Esophagus (tissue), 2 donors: ENCODE data around the gene MAGT1. TPM values are rescaled to one million over a fixed set of nuclear protein-coding genes. Genes with fewer than 3 reads are reported as not detected.
"Not testable (repeated sequence)": the region's sequence is repeated elsewhere in the genome, so short reads cannot be mapped to it uniquely, and the experiment has no call there.

Experiments
- H3K27ac ChIP-seq, 2 donors: one replicate each; pipeline ENCODE4 v1.5.1; 2013; ENCODE audit warnings: low read depth in 2 of 2, mild to moderate bottlenecking in 2 of 2, inconsistent platforms in 1 of 2, low read length in 1 of 2, moderate library complexity in 1 of 2
- H3K27me3 ChIP-seq, 2 donors: one replicate each; pipeline ENCODE4 v1.6.1; 2013; ENCODE audit warnings: low read length in 2 of 2, control low read depth in 1 of 2, mild to moderate bottlenecking in 1 of 2; ENCODE audit not compliant: insufficient read depth in 2 of 2, control insufficient read depth in 1 of 2
- H3K36me3 ChIP-seq, 2 donors: one replicate each; pipeline ENCODE4 v1.6.1; 2013; ENCODE audit warnings: low read length in 1 of 2; ENCODE audit not compliant: control insufficient read depth in 2 of 2, insufficient read depth in 2 of 2
- H3K4me1 ChIP-seq, 2 donors: one replicate each; pipeline ENCODE4 v1.6.1; 2013; ENCODE audit warnings: low read length in 1 of 2; ENCODE audit not compliant: control insufficient read depth in 2 of 2, insufficient read depth in 2 of 2
- H3K4me3 ChIP-seq, 2 donors: one replicate each; pipeline ENCODE4 v1.5.1; 2013; ENCODE audit warnings: low read length in 2 of 2, mild to moderate bottlenecking in 2 of 2, low read depth in 1 of 2, moderate library complexity in 1 of 2
- H3K9me3 ChIP-seq, 2 donors: one replicate each; pipeline ENCODE4 v1.6.1; 2013; ENCODE audit warnings: mild to moderate bottlenecking in 2 of 2, low read depth in 1 of 2, low read length in 1 of 2, moderate library complexity in 1 of 2; ENCODE audit not compliant: control insufficient read depth in 2 of 2, insufficient read depth in 1 of 2
- WGBS, 2 donors: extraction: QIAGEN DNeasy Blood & Tissue Kit; methylation state at CpG; one replicate each; pipeline ENCODE4 v1.1.7; 2013; 5-methylcytosine and 5-hydroxymethylcytosine counted together
- polyA plus RNA-seq, 2 donors: library from polyadenylated mRNA; stranded (reverse); fragments of 200-250 nt; gene quantifications; one replicate each; pipeline ENCODE4 v1.2.3, GENCODE V29; 2013
- donor health status: healthy with polysubstance abuse.
- donor health status: Bipolar disorder and iron deficiency.

Gene MAGT1
- 10 to 100 TPM; 12.8 to 17.7 TPM for polyA plus RNA-seq

- H3K4me1 ChIP-seq = no peaks in the 10 kb centered on the region
- 0 to 34% methylated on average over 49 of the region's 49 CpGs for WGBS, 2 donors
- H3K27ac ChIP-seq = peak within 1 kb of the TSS; percentile 94
- H3K9me3 ChIP-seq = no peaks in the 10 kb centered on the region
- no peaks in the 10 kb centered on the region for H3K36me3 ChIP-seq
- peak within 1 kb of the TSS; percentile 64 to 70 for H3K4me3 ChIP-seq
- H3K27me3 ChIP-seq = no peaks in the 10 kb centered on the region
Observed at GRCh38 chrX:77894921-77895886, at the start of gene MAGT1. MAGT1 (minus strand) TSS chrX:77895435; CDS start chrX:77895410, 25 bp downstream.

- H3K36me3 ChIP-seq, H3K27me3 ChIP-seq, H3K9me3 ChIP-seq, H3K4me1 ChIP-seq, H3K27ac ChIP-seq, H3K4me3 ChIP-seq: not testable (repeated sequence)
- 92 to 96% methylated on average over 6 of the region's 6 CpGs for WGBS, 2 donors
Observed at GRCh38 chrX:77945031-77945430, 49.8 kb upstream of the MAGT1 start.

- Histone ChIP-seq H3K4me1 (no peaks in the 10 kb centered on the region), H3K4me3 (no peak overlapping the region), H3K27me3 (no peaks in the 10 kb centered on the region), H3K9me3 (no peaks in the 10 kb centered on the region), H3K36me3 (no peaks in the 10 kb centered on the region), H3K27ac (no peak overlapping the region)
- whole genome bisulfite sequencing, 2 donors = 72 to 90% methylated on average over 4 of the region's 4 CpGs
Observed at GRCh38 chrX:77938083-77938680, 42.9 kb upstream of the MAGT1 start.

GRCh38 chrX:77937291-77937690, 42.1 kb upstream of the MAGT1 start:
- Histone ChIP-seq H3K36me3 (no peaks in the 10 kb centered on the region), H3K4me3 (peak overlapping the region in 1 of 2 donors; percentile 3), H3K9me3 (no peaks in the 10 kb centered on the region), H3K27me3 (no peaks in the 10 kb centered on the region), H3K4me1 (no peaks in the 10 kb centered on the region), H3K27ac (no peak overlapping the region)
- WGBS, 2 donors = 27 to 32% methylated on average over 3 of the region's 3 CpGs

GRCh38 chrX:77936299-77936698, 41.1 kb upstream of the MAGT1 start:
- H3K36me3 ChIP-seq = no peaks in the 10 kb centered on the region
- H3K4me3 ChIP-seq = no peak overlapping the region
- H3K4me1 ChIP-seq = no peaks in the 10 kb centered on the region
- H3K27me3 ChIP-seq = no peaks in the 10 kb centered on the region
- no peaks in the 10 kb centered on the region for H3K9me3 ChIP-seq
- H3K27ac ChIP-seq = no peak overlapping the region

GRCh38 chrX:77935886-77936285, 40.7 kb upstream of the MAGT1 start:
- no peaks in the 10 kb centered on the region for H3K36me3 ChIP-seq
- H3K9me3 ChIP-seq = no peaks in the 10 kb centered on the region
- no peak overlapping the region for H3K4me3 ChIP-seq
- no peaks in the 10 kb centered on the region for H3K27me3 ChIP-seq
- no peak overlapping the region for H3K27ac ChIP-seq
- no peaks in the 10 kb centered on the region for H3K4me1 ChIP-seq
- 82 to 88% methylated on average over 1 of the region's 1 CpG for WGBS, 2 donors

- Histone ChIP-seq H3K4me3 (no peak overlapping the region), H3K27me3 (no peaks in the 10 kb centered on the region), H3K9me3 (no peaks in the 10 kb centered on the region), H3K27ac (no peak overlapping the region), H3K36me3 (no peaks in the 10 kb centered on the region), H3K4me1 (no peaks in the 10 kb centered on the region)
- WGBS, 2 donors = 50 to 93% methylated on average over 1 of the region's 1 CpG
Observed at GRCh38 chrX:77930581-77930980, 35.3 kb upstream of the MAGT1 start.

GRCh38 chrX:77925764-77926163, 30.5 kb upstream of the MAGT1 start:
- Histone ChIP-seq H3K4me1 (no peaks in the 10 kb centered on the region), H3K27ac (no peak overlapping the region), H3K36me3 (no peaks in the 10 kb centered on the region), H3K4me3 (no peak overlapping the region), H3K27me3 (no peaks in the 10 kb centered on the region), H3K9me3 (no peaks in the 10 kb centered on the region)
- 16 to 25% methylated on average over 3 of the region's 3 CpGs for WGBS, 2 donors

- Histone ChIP-seq H3K4me1 (no peaks in the 10 kb centered on the region), H3K27ac (no peak overlapping the region), H3K9me3 (no peaks in the 10 kb centered on the region), H3K4me3 (no peak overlapping the region), H3K27me3 (no peaks in the 10 kb centered on the region), H3K36me3 (no peaks in the 10 kb centered on the region)
- WGBS, 2 donors = 81 to 89% methylated on average over 8 of the region's 8 CpGs
Observed at GRCh38 chrX:77924320-77924859, 29.2 kb upstream of the MAGT1 start.
